Uterus (tissue), 4 donors: ENCODE data around the gene RRAD. TPM values are rescaled to one million over a fixed set of nuclear protein-coding genes. Genes with fewer than 3 reads are reported as not detected.
A peak's percentile ranks its signal among the peaks of the same experiment; 100 is the strongest.

Experiments
- DNase-seq, 2 donors: peaks; one replicate each; pipeline ENCODE4 v3.0.0-alpha.2; 2019 to 2020
- H3K27ac ChIP-seq, 2 donors: fragments of 200-600 bp; sonication (generic); 1 replicate in 1 of 2; 2 replicates in 1 of 2; pipeline ENCODE4 v1.5.1; 2016 to 2018
- H3K27me3 ChIP-seq, 2 donors: fragments of 200-600 bp; sonication (generic); one replicate each; pipeline ENCODE4 v1.5.1; 2018 to 2019; ENCODE audit warnings: control low read depth in 1 of 2
- H3K36me3 ChIP-seq, 2 donors: fragments of 200-600 bp; sonication (generic); one replicate each; pipeline ENCODE4 v1.5.1; 2019; ENCODE audit warnings: control low read depth in 1 of 2
- H3K4me1 ChIP-seq, 2 donors: fragments of 200-600 bp; sonication (generic); one replicate each; pipeline ENCODE4 v1.5.1; 2018 to 2019; ENCODE audit warnings: control low read depth in 1 of 2
- H3K4me3 ChIP-seq, 2 donors: fragments of 200-600 bp; sonication (generic); 1 replicate in 1 of 2; 2 replicates in 1 of 2; pipeline ENCODE4 v1.5.1; 2018 to 2019; ENCODE audit warnings: mild to moderate bottlenecking in 1 of 2
- H3K9me3 ChIP-seq, 2 donors: fragments of 200-600 bp; sonication (generic); one replicate each; pipeline ENCODE4 v1.5.1; 2019; ENCODE audit warnings: control low read depth in 1 of 2
- CTCF ChIP-seq, 4 experiments: fragments of 200-600 bp in 2 of 4; fragments of 450-650 bp in 2 of 4; sonication (generic) in 2 of 4; IDR thresholded peaks; one replicate each; pipeline ENCODE4 v1.5.1; 2016 to 2019; ENCODE audit warnings: antibody characterized with exemption in 4 of 4, mild to moderate bottlenecking in 2 of 4, moderate library complexity in 1 of 4
- POLR2A ChIP-seq, 2 donors: fragments of 450-650 bp; IDR thresholded peaks; one replicate each; pipeline ENCODE4 v1.6.1; 2016; ENCODE audit warnings: antibody characterized with exemption in 2 of 2, mild to moderate bottlenecking in 1 of 2, moderate library complexity in 1 of 2
- intact Hi-C: fragments of 100-400 bp; cut with DNase I; formaldehyde crosslinking; loops from one replicate; pipeline ENCODE4 v1.15.1; 2023; ENCODE audit warnings: low total_unique reads
- total RNA-seq, 4 donors: library from RNA; depleted of rRNA in 3 of 4; stranded (reverse); fragments of >200 nt in 3 of 4; gene quantifications; one replicate each; pipeline versions ENCODE4 v1.1.0 to v1.2.4, GENCODE V29; 2014 to 2023
- donor health status: DM: yes; HTN: yes; CAD: no.

The RRAD gene
- total RNA-seq, 4 donors from 2014 or later, result 7.5 to 32.8 (median 18.8) TPM

- peak overlapping the region; percentile 59 to 90 for H3K27ac ChIP-seq
- no peak for TF ChIP-seq CTCF (IDR thresholded peaks at IDR 0.05)
- no peak for TF ChIP-seq POLR2A (IDR thresholded peaks at IDR 0.05)
- no peaks in the 10 kb centered on the region for H3K36me3 ChIP-seq
- no peaks in the 10 kb centered on the region for H3K9me3 ChIP-seq
- DNase-seq, result no peak
- no peaks in the 10 kb centered on the region for H3K27me3 ChIP-seq
- intact Hi-C loops, result no loop called here
- H3K4me3 ChIP-seq, result no peak overlapping the region
- peaks cover 2% of the 10 kb centered on the region in 2 donors for H3K4me1 ChIP-seq
These were observed 20.9 kb downstream of the RRAD start for GRCh38 chr16:66904428-66904845.

GRCh38 chr16:66903544-66904427 lies 21.5 kb downstream of the RRAD start:
- Histone ChIP-seq H3K9me3 (no peaks in the 10 kb centered on the region), H3K4me3 (no peak overlapping the region), H3K27ac (peak overlapping the region; percentile 59 to 90), H3K27me3 (no peaks in the 10 kb centered on the region), H3K4me1 (peaks cover 4 to 7% of the 10 kb centered on the region in 2 donors), H3K36me3 (no peaks in the 10 kb centered on the region)
- TF ChIP-seq POLR2A (IDR thresholded peaks at IDR 0.05) (no peak), CTCF (IDR thresholded peaks at IDR 0.05) (no peak)
- intact Hi-C loops, result no loop called here
- DNase-seq, result no peak

GRCh38 chr16:66902648-66903543 lies 22.4 kb downstream of the RRAD start:
- Histone ChIP-seq H3K27ac (peak overlapping the region; percentile 59 to 90), H3K4me3 (no peak overlapping the region), H3K4me1 (peaks cover 4 to 7% of the 10 kb centered on the region in 2 donors), H3K27me3 (no peaks in the 10 kb centered on the region), H3K36me3 (no peaks in the 10 kb centered on the region), H3K9me3 (no peaks in the 10 kb centered on the region)
- no peak for DNase-seq
- TF ChIP-seq CTCF (IDR thresholded peaks at IDR 0.05) (no peak), POLR2A (IDR thresholded peaks at IDR 0.05) (no peak)
- intact Hi-C loops, result no loop called here

GRCh38 chr16:66901626-66902025 lies 23.7 kb downstream of the RRAD start:
- Histone ChIP-seq H3K27ac (peak overlapping the region; percentile 83 to 90), H3K9me3 (no peaks in the 10 kb centered on the region), H3K4me1 (peaks cover 4 to 7% of the 10 kb centered on the region in 2 donors), H3K4me3 (no peak overlapping the region), H3K36me3 (no peaks in the 10 kb centered on the region), H3K27me3 (no peaks in the 10 kb centered on the region)
- intact Hi-C loops, result no loop called here
- no peak for DNase-seq
- TF ChIP-seq POLR2A (IDR thresholded peaks at IDR 0.05) (no peak), CTCF (IDR thresholded peaks at IDR 0.05) (no peak)
